GM19395 (cell line): ENCODE measurements around the gene CTNS.

Source experiments
- ATAC-seq: cut with Tn5 transposase; IDR thresholded peaks from one replicate; pipeline ENCODE4 v1.9.1; 2021; ENCODE audit warnings: mild to moderate bottlenecking, moderate library complexity; ENCODE audit not compliant: unreplicated experiment

CTNS gene

DNA sequence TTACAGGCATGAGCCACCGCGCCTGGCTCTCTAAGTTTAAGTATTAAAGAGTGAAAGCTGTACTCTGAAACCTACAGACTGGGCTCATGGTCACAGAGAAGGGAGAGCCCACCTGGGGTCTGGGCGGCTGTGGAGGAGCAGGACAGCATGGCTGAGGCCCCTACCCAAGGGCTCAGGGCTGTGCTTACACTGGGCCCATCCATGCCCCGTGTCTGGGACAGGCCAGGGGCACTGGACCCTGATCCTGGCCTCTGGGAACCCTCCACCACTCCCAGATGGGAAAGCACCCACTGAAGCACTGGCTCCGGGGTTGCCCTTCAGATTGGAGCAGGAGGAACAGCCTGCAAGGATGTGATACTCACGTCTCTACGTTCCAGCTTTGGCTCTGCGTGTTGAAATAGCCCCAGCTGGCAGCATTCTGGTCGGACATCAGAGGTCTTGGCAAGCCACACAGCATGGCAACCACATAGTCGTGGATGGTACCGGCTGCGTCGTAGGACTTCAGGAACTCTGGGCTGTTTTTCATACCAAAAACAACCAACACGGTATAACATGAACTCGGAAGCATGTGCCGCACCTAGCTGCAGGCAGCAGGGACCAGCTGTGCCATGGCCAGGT lies 13.5 kb upstream of the CTNS start:
- ATAC-seq = no peak

DNA sequence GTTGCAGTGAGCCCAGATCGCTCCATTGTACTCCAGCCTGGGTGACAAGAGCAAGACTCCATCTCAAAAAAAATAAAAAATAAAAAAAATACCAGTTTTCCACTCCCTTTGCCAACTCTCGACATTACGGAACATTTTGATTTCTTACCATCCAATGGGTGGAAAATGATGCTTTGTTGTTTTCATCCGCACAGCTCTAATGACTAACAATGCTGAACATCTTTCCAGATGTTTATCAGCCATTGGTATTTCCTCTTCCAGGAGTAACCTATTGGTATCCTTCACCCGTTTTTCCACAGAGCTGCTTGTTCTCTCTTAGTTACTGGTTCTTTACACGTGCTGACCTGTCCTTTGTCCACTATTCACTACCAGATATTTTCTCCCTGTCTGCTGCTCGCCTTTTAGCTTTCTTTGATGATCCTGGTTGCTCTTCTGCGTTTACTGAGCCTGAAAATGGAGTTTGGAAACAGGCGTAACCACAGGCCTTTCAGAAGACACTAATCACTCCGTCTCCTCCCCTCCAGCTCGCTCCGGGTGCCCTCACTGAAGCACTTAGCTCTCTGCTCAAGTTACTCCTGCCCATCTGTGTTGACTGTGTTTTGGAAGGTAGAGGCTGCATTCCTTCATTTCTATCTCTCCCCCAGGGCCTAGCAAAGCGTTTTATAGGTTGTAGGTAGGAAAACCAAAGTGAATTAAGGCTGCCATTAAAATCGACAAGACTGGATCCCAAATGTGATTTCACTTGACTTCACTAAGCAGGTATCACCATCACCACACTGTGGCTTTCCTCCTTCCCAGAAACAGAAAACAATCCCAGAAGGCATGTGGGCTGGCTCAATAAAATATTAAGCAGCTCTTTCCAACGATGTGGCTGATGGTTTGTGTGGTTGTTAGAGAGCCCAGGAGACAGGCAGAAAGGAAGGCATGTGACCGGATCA lies 9.5 kb upstream of the CTNS start:
- ATAC-seq = no peak

DNA sequence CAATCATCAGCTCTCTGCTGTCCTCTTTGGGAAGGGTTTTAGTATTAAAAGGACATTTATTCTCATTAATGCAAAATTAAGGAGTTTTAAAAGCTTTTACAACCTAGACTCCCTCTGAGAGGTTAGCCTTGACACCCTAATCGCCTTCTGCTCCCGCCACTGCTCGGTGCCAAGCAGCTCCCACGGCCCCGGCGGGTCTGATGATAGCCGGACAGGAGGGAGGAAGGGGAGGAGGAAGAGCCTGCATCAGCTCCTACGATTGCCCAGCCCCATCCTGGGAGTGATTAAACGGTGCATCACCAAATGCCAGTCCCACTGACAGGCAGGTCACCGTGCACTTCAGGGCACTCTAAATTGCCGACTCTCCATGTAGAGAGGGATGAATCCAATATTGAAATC lies 8.8 kb upstream of the CTNS start:
- no peak for ATAC-seq

DNA sequence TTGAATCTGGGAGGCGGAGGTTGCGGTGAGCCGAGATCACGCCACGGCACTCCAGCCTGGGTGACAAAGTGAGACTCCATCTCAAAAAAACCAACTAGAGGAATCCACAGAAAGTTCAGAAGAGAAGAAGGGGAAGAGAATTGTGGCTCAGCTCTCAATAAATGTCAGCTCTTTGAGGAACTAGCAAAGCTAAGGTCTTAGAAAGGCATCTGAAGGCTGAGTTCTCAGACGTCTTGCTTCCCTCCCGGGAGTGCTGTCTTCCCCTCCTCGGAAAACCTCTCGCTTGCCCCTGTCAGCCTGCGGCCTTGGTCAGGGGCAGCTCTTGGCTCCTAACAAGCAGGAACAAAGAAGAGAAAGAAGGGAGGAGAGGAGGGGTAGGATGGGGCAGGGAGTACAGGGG lies 5.8 kb upstream of the CTNS start:
- ATAC-seq = no peak

DNA sequence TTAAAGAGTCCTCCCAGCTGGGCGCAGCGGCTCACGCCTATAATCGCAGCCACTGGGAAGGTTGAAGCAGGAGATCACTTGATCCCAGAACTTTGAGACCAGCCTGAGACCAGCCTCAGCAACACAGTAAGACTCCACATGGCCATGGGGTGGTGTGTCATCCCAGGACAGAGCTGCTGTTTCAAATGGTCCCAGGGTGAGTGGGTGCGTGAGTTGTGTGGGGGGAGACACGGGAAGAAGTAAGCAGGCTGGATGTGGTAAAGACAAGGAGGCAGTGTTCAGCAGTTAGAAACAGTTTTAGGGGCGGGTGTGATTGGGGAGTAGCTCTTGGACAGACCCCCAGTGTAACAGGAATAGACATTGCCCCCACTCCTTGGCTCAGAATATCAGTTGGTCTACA lies 4.3 kb upstream of the CTNS start:
- no peak for ATAC-seq

DNA sequence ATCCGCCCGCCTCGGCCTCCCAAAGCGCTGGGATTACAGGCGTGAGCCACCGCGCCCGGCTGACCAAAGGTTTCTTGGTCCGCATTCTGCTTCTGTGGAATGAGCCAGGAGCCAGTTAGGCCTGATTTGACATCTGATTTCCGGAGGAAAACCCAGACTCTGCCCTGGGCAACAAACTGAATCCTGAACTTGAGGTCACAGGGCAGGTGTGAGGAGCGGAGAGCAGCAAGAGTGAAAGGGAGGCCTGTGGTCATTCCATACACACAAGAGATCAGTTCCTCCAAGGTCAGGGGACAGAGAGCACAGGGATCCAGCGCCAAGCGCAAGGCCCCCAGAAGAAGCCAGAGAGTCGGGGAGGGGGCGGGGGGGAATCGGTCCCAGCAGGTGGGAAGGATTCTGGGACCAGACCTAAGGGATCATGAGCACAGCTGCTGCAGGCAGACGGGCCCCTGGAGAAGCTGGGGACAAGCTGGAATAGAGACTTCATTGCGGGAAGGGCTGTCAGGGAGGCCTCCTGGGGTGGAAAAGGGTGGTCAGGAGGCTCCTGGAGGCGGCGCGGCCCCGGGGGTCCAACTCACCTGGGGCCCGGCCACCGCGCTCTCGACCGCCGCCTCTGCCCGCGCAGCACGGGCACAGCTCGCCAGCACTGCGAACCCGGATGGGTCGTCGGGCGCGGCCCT lies 946 bp upstream of the CTNS start:
- peak; percentile 33 for ATAC-seq

DNA sequence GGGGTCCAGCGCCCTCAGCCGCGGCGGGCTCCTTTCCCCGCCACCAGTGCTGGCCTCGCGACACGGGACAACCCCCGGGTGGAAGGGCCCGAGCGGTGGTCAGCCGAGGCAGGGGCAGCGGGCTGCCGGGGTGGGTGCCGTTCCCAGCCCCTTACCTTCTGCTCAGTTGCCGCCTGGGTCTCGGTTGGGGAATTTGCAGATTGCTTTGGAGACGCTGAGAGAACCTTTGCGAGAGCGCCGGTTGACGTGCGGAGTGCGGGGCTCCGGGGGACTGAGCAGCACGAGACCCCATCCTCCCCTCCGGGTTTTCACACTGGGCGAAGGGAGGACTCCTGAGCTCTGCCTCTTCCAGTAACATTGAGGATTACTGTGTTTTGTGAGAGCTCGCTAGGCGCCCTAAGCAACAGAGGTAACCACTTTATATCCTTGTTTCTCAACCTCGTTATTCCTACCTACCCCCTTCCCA lies 381 bp downstream of the CTNS start:
- peak; percentile 13 for ATAC-seq

DNA sequence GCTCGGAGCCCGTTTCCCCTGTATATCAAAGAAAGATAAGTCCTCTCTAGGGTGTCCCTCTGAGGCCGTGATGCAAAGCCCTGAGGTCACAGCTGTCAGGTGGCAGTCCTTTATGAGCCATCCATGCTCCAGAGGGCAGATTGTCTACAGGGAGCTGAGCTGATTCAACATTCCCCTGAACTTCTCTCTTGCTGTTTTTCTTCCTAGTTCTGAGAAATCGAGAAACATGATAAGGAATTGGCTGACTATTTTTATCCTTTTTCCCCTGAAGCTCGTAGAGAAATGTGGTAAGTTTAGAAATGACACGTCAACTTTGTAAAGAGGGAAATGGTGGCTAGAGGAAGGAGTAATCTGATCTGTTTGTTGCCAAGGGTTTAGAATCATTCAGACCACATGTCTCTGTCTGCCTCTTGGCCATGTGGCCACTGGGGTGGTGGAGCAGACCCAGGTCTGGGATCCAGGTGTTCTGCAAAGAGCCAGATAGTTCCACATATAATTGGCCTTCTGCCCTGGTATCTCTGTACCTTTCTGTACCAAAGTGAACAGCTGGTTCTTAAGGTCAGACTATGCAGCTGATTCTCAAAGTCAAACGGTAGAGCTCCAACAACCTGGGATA lies 3.5 kb downstream of the CTNS start:
- ATAC-seq = no peak

DNA sequence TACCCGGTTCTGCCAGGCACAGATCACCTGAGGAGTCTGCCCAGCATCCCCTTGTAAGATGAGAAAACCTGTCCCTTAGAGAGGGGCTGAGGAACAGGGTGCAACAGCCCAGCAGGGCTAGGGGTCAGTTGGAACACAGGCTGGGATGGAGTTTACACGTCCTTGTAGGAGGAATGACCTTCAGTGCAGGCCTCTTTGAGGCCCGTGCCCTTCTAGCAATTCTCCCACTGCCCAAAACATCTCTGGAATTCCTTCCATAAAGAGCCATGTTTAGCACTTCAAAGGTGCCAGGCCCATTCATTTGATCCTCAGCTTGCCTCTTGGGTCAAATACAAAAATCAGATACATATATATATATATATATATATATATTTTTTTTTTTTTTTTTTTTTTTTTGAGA lies 4.5 kb downstream of the CTNS start:
- no peak for ATAC-seq

DNA sequence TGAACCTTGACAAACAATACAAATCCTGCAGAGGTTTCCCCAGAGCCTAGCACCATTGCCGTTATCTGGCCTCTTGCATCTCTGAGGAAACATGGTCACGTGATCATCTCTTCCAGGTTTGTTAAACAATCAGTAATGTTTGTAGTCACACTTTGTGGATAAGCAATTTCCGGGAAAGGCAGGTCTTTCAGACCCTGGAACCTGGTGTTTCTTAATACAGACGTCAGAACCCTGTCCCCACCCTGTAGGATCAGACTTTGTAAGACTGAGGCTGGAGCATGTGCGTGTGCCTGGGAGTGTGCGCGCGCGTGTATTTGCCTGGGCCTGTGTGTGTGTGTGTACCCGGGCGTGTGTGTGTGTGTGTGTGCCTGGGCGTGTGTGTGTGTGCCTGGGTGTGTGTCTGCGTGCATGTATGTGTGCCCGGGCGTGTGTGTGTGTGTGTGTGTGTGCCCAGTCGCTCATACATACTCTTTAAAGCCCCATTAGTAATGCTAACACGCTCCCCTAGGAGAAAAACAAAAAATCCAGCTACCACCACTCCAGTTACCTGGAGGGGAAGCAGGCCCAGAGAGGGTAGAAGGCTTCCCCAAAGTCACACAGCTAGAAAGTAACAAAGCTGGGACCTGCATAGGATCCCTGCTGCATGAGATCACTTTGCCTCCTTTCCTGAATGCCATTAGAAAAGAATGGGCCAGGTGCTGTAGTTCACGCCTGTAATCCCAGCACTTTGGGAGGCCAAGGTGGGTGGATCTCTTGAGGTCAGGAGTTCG lies 5.3 kb downstream of the CTNS start:
- no peak for ATAC-seq

DNA sequence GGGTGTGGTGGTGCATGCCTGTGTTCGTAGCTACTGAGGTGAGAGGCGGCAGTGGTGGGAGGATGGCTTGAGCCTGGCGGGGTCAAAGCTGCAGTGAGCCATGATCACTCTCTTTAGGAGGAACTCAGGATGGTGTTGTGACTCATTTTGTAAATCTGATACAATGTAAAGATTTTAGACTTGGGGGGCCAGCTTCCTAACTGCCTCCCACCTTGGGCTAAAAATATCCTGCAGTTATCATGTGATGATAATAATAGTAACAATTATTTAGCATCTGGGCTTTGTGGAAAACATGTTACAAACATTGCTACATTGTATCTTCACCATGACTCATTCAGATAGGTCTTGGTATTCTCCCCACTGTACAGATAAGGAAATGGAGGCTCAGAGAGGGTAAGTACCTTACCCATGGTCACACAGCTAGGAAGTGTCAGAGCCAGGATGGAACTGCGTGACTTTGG lies 7.4 kb downstream of the CTNS start:
- ATAC-seq = no peak

DNA sequence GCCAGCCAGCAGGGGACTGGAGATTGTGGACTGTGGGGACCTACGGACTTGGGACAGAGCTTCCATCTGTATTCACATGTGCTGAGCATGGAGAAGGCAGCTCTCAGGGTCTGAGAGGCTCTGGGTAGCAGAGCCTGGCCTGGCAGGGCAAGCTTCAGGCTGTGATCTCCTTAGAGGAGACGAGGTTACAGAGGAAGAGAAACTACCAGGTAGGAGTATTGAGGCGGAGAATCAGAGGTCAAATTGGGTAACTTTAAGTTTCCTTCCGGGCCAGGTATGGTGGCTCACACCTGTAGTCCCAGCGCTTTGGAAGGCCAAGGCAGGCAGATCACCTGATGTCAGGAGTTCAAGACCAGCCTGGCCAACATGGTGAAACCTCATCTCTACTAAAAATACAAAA lies 8.8 kb downstream of the CTNS start:
- no peak for ATAC-seq

DNA sequence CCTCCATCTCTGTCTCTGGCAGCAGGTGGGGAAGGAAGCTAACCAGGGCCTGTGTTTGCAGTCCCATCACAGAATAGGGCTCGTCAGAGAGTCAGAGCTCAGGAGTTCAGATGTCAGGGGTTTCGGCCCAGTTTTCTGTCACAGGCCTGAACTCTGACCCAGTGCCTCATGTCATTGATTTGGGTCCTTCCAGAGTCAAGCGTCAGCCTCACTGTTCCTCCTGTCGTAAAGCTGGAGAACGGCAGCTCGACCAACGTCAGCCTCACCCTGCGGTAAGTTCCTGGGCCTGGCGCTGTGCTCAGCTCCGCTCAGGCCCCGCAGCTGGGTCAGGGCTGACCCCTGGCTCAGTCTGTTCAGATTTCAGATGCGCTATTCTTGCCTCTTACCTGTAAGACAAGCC lies 10.7 kb downstream of the CTNS start:
- no peak for ATAC-seq

DNA sequence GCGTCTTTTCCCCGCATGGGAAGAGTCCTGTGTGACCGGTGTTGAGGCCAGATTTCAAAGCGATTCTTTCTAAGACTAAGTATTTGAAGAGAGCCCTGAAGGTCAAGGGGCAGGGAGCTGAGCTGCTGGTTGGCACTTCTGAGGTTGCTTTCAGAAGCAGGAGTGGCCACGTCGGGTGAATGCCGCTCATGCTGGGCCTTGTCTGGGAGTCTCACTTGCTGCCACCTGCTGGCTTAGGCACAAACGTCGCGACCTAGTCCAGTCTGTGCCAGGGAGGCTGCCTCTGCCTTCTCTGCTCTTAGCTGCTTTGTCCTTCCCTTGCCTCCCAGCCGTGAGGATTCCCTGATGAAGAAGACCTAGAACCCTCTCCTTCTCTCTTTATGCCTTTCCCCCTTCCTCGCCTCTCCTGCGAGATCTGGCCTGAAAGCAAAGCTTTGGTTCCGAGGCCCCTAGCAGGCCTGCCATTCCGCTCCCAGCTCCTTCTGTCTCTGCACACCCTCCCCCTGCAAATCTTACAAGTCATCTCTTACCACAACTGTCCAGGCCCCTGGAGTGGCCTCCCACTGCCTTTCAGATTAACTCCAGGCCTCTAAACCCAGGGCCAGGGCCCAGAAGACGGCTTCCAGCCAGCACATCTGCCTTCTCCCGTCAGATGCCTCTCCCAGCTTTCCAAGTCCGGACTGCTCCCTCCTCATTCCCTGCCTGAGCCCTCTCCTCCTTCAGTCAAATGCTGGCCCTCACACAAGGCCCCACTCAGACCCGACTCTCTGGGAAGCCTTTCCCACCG lies 11.4 kb downstream of the CTNS start:
- no peak for ATAC-seq

DNA sequence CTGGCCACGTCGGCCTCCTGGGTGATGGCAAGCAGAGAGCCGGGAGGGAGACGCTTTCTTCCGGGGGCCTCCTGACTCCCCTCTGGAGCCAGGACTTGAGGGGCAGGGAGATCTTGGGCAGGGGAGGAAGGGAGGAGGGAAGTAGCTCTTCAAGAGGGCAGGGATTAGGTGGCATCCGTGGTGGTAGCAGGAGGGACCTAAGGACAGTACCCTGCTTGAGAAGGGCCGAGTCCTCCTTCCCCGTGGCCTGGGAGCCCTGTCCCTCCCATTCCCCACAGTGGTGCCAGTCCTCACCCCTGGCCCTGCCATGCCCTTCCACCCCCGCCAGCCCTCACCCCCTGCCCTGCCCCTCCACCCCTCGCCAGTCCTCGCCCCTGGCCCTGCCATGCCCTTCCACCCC lies 19.2 kb downstream of the CTNS start:
- ATAC-seq = no peak

DNA sequence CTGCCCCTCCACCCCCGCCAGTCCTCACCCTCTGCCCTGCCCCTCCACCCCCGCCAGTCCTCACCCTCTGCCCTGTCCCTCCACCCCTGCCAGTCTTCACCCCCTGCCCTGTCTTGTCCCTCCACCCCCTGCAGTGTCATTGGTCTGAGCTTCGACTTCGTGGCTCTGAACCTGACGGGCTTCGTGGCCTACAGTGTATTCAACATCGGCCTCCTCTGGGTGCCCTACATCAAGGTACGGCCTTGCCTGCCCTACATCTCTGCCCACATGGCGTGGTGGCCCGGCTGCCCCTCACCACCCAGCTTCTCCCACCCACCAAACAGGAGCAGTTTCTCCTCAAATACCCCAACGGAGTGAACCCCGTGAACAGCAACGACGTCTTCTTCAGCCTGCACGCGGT lies 19.8 kb downstream of the CTNS start:
- no peak for ATAC-seq

DNA sequence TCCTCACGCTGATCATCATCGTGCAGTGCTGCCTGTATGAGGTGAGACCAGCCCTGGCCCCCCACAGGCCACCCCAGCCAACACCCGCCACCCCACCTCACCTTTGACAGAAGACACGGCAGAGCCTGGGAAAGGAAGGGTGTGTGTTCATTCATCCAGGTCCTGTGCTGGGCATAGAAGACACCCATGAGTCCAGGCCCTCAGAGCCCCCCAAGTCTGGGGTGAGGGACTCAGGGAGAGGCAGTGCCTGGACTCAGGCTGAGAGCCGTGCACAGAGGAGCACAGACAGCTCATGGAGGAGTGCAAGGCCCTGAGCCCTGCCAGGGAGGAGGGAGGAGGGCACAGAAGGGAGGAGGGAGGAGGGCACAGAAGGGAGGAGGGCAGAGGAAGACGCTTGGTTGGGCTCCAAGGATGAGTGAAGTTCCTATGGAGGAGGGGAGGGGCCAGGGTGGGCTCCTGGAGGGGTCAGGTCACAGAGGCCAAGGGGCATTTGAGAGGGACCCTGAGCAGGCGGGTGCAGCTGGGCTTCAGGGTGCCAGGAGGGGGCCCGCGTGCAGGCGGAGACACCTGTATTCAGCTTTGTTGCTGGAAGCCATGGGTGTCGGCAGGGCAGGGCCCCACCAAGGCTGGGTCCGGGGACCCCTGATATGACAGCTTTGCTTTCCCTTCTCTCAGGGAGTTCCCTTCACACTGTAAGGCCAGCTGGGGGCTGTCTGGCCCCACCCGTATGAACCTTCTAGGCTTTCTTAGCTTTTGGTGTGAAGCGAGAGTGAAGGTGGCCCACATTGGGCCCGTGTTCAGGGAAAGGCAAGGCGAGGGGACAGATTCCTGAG lies 20.4 kb downstream of the CTNS start:
- no peak for ATAC-seq

DNA sequence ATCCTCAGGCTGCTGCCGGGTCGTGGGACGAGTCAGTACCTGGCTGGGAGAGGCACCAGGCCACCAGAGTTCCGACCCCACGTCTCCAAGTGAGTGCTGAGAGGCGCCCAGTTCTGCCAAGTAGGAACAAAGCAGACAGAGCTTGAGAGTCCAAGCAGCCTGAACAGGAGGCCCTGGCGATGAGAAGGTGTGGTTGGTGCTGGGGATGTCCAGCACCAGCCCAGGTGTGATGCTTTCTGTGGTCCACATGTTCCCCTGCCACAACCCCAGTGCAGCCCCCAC lies 21.0 kb downstream of the CTNS start:
- ATAC-seq = no peak
